OCI-M1 (cell line): ENCODE data around the gene ZYG11B.
"Not testable (repeated sequence)": the region's sequence is repeated elsewhere in the genome, so short reads cannot be mapped to it uniquely, and the experiment has no call there.

Source experiments
- DNase-seq: peaks from one replicate; lab custom pipeline; 2025; lab: John Stamatoyannopoulos, UW

The ZYG11B gene

DNA sequence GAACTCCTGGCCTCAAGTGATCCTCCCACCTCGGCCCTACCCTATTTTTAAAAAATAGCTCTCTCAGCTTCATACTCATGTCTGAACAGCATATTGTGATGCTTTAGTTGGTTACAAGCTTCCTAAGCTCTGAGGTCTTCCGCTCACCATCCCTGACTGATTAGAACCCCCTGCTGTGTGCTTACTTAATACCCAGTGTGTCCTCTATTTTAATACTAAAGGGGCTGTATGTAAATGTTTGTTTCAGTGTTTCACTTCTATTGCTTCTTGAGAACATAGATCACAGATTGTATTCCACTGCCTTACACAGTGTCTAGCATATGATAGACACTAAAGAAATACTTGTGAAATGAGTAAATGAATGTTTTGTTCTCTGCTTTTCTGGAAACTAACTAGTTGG is 29.8 kb downstream of the ZYG11B start:
- DNase-seq, result no peak

- no peak for DNase-seq
Observed at GRCh38 chr1:52759908-52760307, 33.7 kb downstream of the ZYG11B start.

- DNase-seq, result no peak
Observed at GRCh38 chr1:52767596-52768280, 41.5 kb downstream of the ZYG11B start.

DNA sequence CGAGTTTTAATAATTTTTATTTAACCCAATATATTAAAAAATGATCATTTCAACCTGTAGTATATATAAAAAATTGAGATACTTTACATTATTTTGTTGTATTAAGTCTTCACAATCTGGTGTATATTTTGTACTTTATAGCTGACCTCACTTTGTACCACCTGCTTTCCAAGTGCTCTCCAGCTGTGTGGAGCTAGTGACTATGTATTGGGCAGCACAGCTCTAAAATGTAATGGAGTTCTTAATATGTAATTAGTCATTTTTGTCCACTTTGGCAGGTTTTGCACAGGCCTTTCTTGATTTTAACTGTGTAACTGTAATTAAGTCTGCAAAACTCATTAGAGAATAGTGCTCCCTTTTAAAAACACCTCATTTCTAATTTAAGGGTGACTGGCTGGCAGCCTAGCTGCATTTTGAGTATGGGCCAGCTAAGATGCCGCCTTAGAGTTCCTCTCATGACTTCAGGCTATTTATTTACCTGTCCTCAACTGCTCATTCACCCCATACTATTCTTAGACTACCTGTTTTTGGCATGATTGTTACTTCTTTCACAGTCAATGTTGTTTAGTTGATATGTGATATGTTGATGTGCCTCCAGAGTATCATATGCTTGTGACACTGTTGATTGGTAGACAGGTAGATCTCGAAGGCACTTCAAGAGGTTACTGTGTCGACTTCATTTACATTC is 43.2 kb downstream of the ZYG11B start:
- no peak for DNase-seq

- no peak for DNase-seq
Observed at GRCh38 chr1:52771384-52771783, 45.1 kb downstream of the ZYG11B start.

DNA sequence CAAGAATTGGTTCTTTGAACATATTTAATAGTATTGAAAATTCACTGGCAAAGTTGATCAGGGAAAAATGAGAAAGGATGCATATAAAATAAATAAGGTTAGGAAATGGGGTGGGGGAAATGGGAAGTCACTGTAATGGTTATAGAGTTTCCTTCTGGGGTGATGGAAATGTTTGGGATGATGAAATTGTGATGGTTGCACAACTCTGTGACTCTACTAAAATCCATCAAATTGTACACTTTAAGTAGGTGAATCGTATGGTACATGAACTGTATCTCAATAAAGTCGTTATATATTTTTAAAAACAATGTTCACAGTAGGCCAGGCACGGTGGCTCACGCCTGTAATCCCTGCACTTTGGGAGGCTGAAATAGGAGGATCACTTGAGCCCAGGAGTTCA is 59.9 kb downstream of the ZYG11B start:
- no peak for DNase-seq

DNA sequence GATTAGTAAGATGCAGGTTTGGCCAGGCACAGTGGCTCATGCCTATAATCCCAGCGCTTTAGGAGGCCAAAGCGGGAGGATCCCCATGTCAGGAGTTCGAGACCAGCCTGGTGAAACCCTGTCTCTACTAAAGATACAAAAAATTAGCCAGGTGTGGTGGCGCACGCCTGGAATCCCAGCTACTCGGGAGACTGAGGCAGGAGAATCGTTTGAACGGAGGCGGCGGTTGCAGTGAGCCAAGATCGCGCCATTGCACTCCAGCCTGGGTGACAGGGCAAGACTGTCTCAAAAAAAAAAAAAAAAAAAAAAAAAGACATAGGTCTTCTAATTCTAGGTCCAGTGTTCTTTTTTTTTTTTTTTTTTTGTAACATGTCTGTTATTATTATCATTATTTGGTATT is 64.2 kb downstream of the ZYG11B start:
- DNase-seq, result not testable (repeated sequence)

DNA sequence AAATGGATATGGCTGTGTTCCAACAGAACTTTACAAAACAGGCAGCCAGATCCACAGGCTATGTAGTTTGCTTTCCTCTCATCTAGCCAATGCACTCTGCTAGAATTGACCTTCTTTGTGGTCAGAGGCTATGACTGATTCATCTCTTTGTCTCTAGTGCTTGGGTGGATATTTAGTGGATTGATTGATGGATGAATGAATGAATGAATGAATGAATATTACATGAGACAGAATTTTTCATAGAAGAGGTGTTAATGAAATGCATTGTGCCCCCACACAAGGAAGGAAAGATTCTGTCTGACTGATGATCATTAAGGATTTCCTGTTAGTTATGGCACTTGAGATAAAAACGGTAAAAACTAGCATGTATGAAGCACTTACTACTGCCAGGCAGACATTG is 65.8 kb downstream of the ZYG11B start:
- no peak for DNase-seq

DNA sequence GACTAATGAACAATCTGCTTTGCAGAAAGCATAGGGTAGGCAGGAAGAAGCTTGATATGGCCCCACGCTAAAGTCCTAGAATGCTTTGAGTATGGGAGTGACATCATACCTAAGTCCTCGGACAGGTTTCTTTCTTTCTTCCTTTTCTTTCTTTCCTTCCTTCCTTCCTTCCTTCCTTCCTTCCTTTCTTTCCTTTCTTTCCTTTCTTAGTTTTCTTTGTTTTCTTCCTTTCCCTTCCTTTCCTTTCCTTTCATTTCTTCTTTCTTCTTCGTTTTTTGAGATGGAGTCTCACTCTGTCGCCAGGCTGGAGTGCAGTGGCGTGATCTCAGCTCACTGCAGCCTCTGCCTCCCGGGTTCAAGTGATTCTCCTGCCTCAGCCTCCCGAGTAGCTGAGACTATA is 67.5 kb downstream of the ZYG11B start:
- DNase-seq, result not testable (repeated sequence)

DNA sequence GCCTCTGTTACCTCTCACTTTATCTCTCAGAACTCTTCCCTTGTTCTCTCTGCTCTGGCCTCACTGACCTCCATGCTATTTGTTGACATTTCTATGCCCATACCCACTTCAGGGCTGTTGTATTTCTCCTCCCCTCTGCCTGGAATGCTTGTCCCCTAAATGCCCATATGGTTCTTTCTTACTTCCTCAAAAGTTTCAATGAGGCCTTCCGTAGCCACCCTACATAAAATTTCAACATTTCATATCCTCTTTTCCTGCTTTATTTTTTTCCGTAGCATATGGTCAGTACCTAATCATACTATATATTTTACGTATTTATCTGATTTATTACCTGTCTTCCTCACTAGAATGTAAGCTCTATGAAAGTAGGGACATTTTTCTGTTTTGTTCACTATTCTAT is 69.2 kb downstream of the ZYG11B start:
- no peak for DNase-seq

- no peak for DNase-seq
Observed at GRCh38 chr1:52798331-52798730, 72.1 kb downstream of the ZYG11B start.

DNA sequence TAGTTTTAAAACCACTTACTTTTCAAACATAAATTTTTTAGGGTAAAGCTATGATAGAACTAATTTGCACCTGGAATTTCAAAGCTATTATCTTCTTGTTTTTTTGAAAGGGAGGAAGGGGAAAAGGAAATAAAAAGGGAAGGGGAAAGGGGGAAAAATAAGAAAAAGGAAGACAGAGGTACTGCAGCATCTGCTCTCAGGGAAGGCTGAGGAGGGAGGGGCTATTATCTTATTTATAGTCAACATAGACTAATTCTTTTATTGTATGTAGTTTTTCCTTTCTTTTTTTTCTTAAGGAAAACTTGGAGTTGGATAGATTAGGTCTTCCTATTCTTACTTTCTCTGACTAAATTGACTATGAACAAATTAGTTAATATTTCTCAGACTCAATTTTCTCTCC is 74.8 kb downstream of the ZYG11B start:
- DNase-seq, result no peak

DNA sequence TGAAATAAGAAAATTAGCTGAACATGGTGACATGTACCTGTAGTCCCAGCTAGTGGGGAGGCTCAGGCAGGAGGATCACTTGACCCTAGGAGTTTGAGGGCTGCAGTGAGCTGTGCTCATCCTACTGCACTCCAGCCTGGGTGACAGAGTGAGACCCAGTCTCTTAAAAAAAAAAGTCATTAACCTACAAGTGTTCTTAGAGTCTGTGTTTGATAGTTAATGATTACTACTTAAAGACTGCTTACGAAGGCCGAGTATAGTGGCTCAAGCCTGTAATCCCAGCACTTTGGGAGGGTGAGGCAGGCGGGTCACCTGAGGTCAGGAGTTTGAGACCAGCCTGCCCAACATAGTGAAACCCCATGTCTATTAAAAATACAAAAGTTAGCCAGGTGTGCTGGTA is 77.8 kb downstream of the ZYG11B start:
- not testable (repeated sequence) for DNase-seq

- DNase-seq, result no peak
Observed at GRCh38 chr1:52814465-52814864, 88.2 kb downstream of the ZYG11B start.

GRCh38 chr1:52820830-52821229 is 94.6 kb downstream of the ZYG11B start:
- DNase-seq, result not testable (repeated sequence)

- DNase-seq, result peak; percentile 55
Observed at GRCh38 chr1:52825868-52826267, 99.6 kb downstream of the ZYG11B start.

GRCh38 chr1:52834798-52835197 is 108.5 kb downstream of the ZYG11B start:
- no peak for DNase-seq

DNA sequence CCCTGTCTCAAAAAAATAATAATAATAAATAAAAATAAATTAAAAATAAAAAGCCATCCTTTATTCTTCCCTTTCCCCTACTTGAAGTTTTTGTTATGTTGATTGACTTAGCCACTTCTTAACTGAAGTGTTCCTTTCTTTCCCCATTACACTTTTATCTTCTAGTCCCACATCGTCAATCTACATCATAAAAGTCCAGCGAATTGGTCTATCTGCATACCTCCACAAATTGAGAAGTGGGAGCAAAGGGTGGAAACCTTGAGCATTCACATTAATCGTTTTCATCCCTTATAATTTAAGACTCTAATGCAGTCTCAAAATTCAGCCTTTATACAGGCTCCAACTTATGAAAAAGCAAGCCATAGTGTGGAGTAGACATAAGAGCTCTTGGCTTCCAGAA is 109.8 kb downstream of the ZYG11B start:
- no peak for DNase-seq

DNA sequence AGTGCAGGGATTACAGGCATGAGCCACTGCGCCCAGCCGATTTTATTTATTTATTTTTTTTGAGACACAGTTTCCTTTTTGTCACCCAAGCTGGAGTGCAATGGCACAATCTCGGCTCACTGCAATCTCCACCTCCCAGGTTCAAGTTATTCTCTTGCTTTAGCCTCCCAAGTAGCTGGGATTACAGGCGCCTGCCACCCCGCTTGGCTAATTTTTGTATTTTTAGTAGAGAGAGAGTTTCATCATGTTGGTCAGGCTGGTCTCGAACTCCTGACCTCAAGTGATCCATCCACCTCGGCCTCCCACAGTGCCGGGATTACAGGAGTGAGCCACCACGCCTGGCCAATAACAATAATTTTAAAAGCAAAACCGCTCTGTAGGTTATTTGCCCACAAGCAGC is 112.9 kb downstream of the ZYG11B start:
- DNase-seq, result not testable (repeated sequence)

DNA sequence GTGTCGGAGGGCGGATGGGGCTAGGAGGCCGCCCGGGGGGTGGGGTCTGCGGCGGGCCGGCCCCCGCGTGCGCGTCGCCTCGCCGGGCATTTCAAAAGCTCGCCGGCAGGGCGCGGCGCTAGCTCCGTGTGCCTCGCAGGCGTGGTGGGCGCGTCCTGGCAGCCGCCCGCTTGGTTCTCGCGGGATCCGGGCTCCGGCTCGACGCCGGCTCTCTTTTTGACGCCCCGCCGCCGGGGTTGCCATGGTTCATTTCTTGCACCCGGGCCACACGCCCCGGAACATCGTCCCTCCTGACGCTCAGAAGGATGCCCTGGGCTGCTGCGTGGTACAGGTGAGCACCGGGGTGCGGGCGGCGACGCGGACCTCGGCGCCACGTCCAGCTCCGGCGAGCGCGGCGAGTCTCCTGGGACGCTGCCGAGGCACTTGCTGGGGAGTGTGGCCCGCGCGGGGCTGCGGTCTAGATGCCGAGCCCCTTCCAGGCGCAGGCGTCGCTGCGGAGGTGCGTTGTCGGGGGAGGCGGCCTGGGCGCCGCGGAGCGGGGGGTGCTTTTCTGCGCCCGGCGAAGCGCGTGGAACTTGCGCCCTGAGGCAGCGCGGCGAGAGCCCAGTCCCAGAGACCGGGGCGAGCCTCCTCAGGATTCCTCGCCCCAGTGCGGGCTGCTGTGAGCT is 116.5 kb downstream of the ZYG11B start, which contains the start of gene ZYG11A:
ZYG11A (plus strand) TSS at position 118 of the 668 bp plus-strand sequence; CDS start at position 242, 124 bp downstream.
- no peak for DNase-seq

GRCh38 chr1:52845119-52845518 is 118.9 kb downstream of the ZYG11B start:
- DNase-seq, result not testable (repeated sequence)

- DNase-seq, result no peak
Observed at GRCh38 chr1:52848423-52848822, 122.2 kb downstream of the ZYG11B start.

DNA sequence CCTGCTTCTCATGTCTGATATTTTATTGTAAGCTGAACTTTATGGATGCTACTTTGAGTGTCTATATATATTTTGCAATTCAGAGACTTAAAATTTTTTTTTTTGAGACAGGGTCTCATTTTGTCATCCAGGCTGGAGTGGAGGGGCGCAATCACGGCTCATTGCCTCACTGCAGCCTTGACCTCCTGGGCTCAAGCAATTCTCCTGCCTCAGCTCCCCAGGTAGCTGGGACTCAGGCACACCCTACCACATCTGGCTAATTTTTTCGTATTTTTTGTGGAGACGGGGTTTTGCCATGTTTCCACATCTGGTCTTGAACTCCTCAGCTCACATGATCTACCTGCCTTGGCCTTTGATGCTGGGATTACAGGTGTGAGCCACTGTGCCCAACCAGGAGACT is 124.7 kb downstream of the ZYG11B start:
- no peak for DNase-seq
